Loucy (cell line): Measurements from ENCODE around the gene RAB7A.

Experiments used
- H2AFZ ChIP-seq: fragments of 200-600 bp; sonication (generic); 2 replicates; pipeline ENCODE4 v1.6.0; 2016; ENCODE audit warnings: antibody characterized with exemption, mild to moderate bottlenecking, low read length, moderate library complexity
- H3F3A ChIP-seq: fragments of 200-600 bp; 2 replicates; pipeline ENCODE4 v1.6.0; 2016; ENCODE audit warnings: antibody characterized with exemption, low read depth, mild to moderate bottlenecking
- H3K27me3 ChIP-seq: fragments of 200-600 bp; sonication (generic); 2 replicates; pipeline ENCODE4 v1.6.1; 2014; ENCODE audit warnings: low read length, mild to moderate bottlenecking; ENCODE audit not compliant: insufficient read depth, poor library complexity, severe bottlenecking
- H3K36me3 ChIP-seq: fragments of 200-600 bp; sonication (generic); 2 replicates; pipeline ENCODE4 v1.6.1; 2016; ENCODE audit warnings: low read length; ENCODE audit not compliant: insufficient read depth
- H3K4me1 ChIP-seq: fragments of 200-600 bp; sonication (generic); 2 replicates; pipeline ENCODE4 v1.5.1; 2014; ENCODE audit warnings: low read length, mild to moderate bottlenecking; ENCODE audit not compliant: insufficient read depth, poor library complexity, severe bottlenecking
- H3K4me2 ChIP-seq: fragments of 200-600 bp; sonication (generic); 2 replicates; pipeline ENCODE4 v1.6.0; 2014; ENCODE audit warnings: antibody characterized with exemption, low read length, low read depth, mild to moderate bottlenecking; ENCODE audit not compliant: poor library complexity, severe bottlenecking
- H3K4me3 ChIP-seq: fragments of 200-600 bp; sonication (generic); 2 replicates; pipeline ENCODE4 v1.5.1; 2014; ENCODE audit warnings: low read length, mild to moderate bottlenecking, mixed read lengths; ENCODE audit not compliant: poor library complexity, severe bottlenecking
- H3K79me2 ChIP-seq: fragments of 200-600 bp; sonication (generic); 2 replicates; pipeline ENCODE4 v1.6.1; 2014; ENCODE audit warnings: low read length; ENCODE audit not compliant: insufficient read depth
- H3K9ac ChIP-seq: fragments of 200-600 bp; sonication (generic); 2 replicates; pipeline ENCODE4 v1.6.0; 2014; ENCODE audit warnings: mild to moderate bottlenecking, low read depth, low read length, moderate library complexity; ENCODE audit not compliant: poor library complexity, severe bottlenecking
- H3K9me2 ChIP-seq: fragments of 200-600 bp; sonication (generic); replicated peaks from 2 replicates; pipeline ENCODE4 v1.6.1; 2016; ENCODE audit warnings: low read depth, low read length, mixed read lengths
- H3K9me3 ChIP-seq: fragments of 200-600 bp; sonication (generic); 2 replicates; pipeline ENCODE4 v1.6.1; 2014; ENCODE audit warnings: mild to moderate bottlenecking, antibody characterized with exemption, low read length, low read depth; ENCODE audit not compliant: insufficient read depth
- H4K20me1 ChIP-seq: fragments of 200-600 bp; sonication (generic); 2 replicates; pipeline ENCODE4 v1.6.0; 2014; ENCODE audit warnings: antibody characterized with exemption, low read length, mild to moderate bottlenecking; ENCODE audit not compliant: insufficient read depth, poor library complexity, severe bottlenecking
- CTCF ChIP-seq: fragments of 200-600 bp; sonication (generic); conservative IDR thresholded peaks from 2 replicates; pipeline ENCODE4 v1.5.1; 2014; ENCODE audit warnings: mild to moderate bottlenecking, antibody characterized with exemption, low read length
- EZH2phosphoT487 ChIP-seq: fragments of 200-600 bp; IDR thresholded peaks from 2 replicates; pipeline ENCODE4 v1.6.1; 2018; ENCODE audit warnings: antibody characterized with exemption, mild to moderate bottlenecking, moderate library complexity, borderline replicate concordance

The RAB7A gene

DNA sequence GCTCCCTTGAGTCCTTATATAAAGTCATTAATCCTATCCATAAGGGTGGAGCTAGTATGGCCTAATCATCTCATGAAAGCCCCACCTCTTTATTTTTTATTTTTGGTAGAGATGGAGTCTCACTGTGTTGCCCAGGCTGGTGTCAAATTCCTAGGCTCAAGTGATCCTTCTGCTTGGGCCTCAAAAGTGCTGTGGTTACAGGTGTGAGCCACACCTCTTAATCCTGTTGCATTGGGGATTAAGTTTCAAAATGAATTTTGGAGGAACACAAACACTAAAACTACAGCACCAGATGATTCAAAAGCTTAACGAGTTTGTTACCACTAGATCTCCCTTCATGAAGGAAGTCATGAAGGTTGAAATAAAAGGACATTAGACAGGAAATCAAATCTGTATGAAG lies 27.7 kb downstream of the RAB7A start:
- no peaks in the 10 kb centered on the region for H3F3A ChIP-seq
- H3K9ac ChIP-seq: no peak overlapping the region
- no peaks in the 10 kb centered on the region for H3K9me2 ChIP-seq
- H3K36me3 ChIP-seq: peaks cover 13% of the 10 kb centered on the region; the same call in 1 of the 2 replicates
- H3K4me1 ChIP-seq: peaks cover 17% of the 10 kb centered on the region
- H3K9me3 ChIP-seq: no peaks in the 10 kb centered on the region
- peaks cover 92% of the 10 kb centered on the region for H3K79me2 ChIP-seq
- no peak overlapping the region for H2AFZ ChIP-seq
- no peak overlapping the region for H3K4me3 ChIP-seq
- TF ChIP-seq EZH2phosphoT487 (no peak), CTCF (no peak)
- H3K4me2 ChIP-seq: no peak overlapping the region
- peaks cover 41% of the 10 kb centered on the region for H4K20me1 ChIP-seq
- H3K27me3 ChIP-seq: no peaks in the 10 kb centered on the region

DNA sequence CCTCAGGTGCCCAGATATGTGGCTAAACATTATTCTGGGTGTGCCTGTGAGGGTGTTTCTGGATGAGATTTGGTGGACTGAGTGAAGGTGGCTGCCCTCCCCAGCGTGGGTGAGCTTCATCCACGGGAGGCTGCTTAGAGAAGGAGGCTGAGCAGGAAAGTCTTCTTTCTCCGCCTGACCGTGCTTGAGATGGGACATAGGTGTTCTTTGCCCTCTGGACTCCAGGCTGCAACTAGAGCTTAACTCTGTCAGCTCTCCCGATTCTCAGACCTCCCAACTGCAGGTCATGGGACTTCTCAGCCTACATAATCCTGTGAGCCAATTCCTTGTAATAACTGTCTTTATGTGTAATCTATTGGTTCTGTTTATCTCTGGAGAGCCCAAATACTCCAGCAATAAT lies 34.1 kb downstream of the RAB7A start:
- H3K9me2 ChIP-seq: no peaks in the 10 kb centered on the region
- TF ChIP-seq CTCF (no peak), EZH2phosphoT487 (no peak)
- no peaks in the 10 kb centered on the region for H3K27me3 ChIP-seq
- no peak overlapping the region for H3K9ac ChIP-seq
- peaks cover 89% of the 10 kb centered on the region for H3K79me2 ChIP-seq
- H3K9me3 ChIP-seq: no peaks in the 10 kb centered on the region
- no peak overlapping the region for H3K4me3 ChIP-seq
- no peaks in the 10 kb centered on the region for H3F3A ChIP-seq
- H4K20me1 ChIP-seq: peaks cover 59% of the 10 kb centered on the region
- H3K4me1 ChIP-seq: peaks cover 7% of the 10 kb centered on the region
- no peak overlapping the region for H2AFZ ChIP-seq
- H3K36me3 ChIP-seq: peaks cover 6% of the 10 kb centered on the region; the same call in 1 of the 2 replicates
- no peak overlapping the region for H3K4me2 ChIP-seq

DNA sequence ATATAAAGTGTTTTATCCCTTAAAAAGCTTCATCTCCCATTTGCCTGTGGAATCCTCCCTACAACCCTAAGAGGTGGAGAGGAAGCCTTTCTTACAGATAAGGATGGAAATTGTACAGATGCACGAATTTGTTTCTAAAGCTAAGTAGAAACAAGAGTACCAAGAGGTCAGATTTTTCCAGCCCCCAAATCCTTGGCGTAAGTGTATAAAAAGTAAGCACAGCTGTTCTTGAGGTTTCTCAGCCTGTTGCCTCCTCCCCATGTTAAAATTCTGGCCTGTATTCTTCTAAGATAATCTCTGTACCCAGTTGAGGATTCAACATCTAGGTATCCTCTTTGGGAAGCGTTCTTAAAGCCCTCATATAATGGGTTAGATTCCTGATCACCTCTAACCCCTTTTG lies 34.9 kb downstream of the RAB7A start:
- H3K4me2 ChIP-seq: no peak overlapping the region
- peaks cover 63% of the 10 kb centered on the region for H4K20me1 ChIP-seq
- no peak overlapping the region for H2AFZ ChIP-seq
- H3F3A ChIP-seq: no peaks in the 10 kb centered on the region
- peaks cover 94% of the 10 kb centered on the region for H3K79me2 ChIP-seq
- H3K4me1 ChIP-seq: peaks cover 7% of the 10 kb centered on the region
- no peaks in the 10 kb centered on the region for H3K9me3 ChIP-seq
- no peak for TF ChIP-seq CTCF
- TF ChIP-seq EZH2phosphoT487: no peak
- peaks cover 6% of the 10 kb centered on the region; the same call in 1 of the 2 replicates for H3K36me3 ChIP-seq
- no peaks in the 10 kb centered on the region for H3K9me2 ChIP-seq
- no peak overlapping the region for H3K4me3 ChIP-seq
- no peaks in the 10 kb centered on the region for H3K27me3 ChIP-seq
- H3K9ac ChIP-seq: no peak overlapping the region
